ENCODE measurements around the gene CFAP97.

- TF ChIP-seq CTCF (IDR thresholded peaks at IDR 0.05; ENCODE audit: low read depth, low read length) (no peak), POLR2A (IDR thresholded peaks at IDR 0.05; ENCODE audit: extremely low read depth, insufficient read length) (no peak), MAX (IDR thresholded peaks at IDR 0.05; ENCODE audit: low read depth, low read length) (no peak)
Observed at GRCh38 chr4:185137233-185137925, 66.4 kb downstream of the CFAP97 start.

All from NB4 (cell line).